Progenitor cell of endocrine pancreas (in vitro differentiated cells): ENCODE data around the gene CUX1. TPM values are rescaled to one million over a fixed set of nuclear protein-coding genes. Genes with fewer than 3 reads are reported as not detected.
A peak's percentile ranks its signal among the peaks of the same experiment; 100 is the strongest.

ENCODE experiments used
- DNase-seq: peaks from one replicate; pipeline ENCODE4 v3.0.0; 2021; ENCODE audit warnings: low spot score; ENCODE audit not compliant: unreplicated experiment
- H3K27ac Mint-ChIP-seq: 2 replicates; pipeline ENCODE4 v1.8.0; 2021; ENCODE audit warnings: mild to moderate bottlenecking, moderate library complexity, mixed read lengths
- H3K27me3 Mint-ChIP-seq: 2 replicates; pipeline ENCODE4 v1.8.0; 2021; ENCODE audit warnings: mixed read lengths
- H3K36me3 Mint-ChIP-seq: 2 replicates; pipeline ENCODE4 v1.8.0; 2022; ENCODE audit warnings: mixed read lengths; ENCODE audit not compliant: insufficient read depth
- H3K4me1 Mint-ChIP-seq: 2 replicates; pipeline ENCODE4 v1.8.0; 2021; ENCODE audit warnings: low read depth, mixed read lengths
- H3K4me3 Mint-ChIP-seq: 2 replicates; pipeline ENCODE4 v1.8.0; 2021; ENCODE audit warnings: low read depth, mild to moderate bottlenecking, moderate library complexity, mixed read lengths
- H3K9me3 Mint-ChIP-seq: 2 replicates; pipeline ENCODE4 v1.8.0; 2021; ENCODE audit warnings: low read depth, mixed read lengths
- total RNA-seq: library from RNA; stranded (reverse); gene quantifications from 2 replicates; pipeline ENCODE4 v1.2.1, GENCODE V29; 2021
- TF ChIP-seq, protein P1 (sequence below): fragments of 200-600 bp; sonication (generic); IDR thresholded peaks from one replicate; pipeline ENCODE4 v1.5.0; 2021; ENCODE audit warnings: antibody characterized with exemption, mild to moderate bottlenecking; ENCODE audit not compliant: unreplicated experiment

CUX1 gene
- total RNA-seq, 1 donor from 2014 or later: 103 TPM

DNA sequence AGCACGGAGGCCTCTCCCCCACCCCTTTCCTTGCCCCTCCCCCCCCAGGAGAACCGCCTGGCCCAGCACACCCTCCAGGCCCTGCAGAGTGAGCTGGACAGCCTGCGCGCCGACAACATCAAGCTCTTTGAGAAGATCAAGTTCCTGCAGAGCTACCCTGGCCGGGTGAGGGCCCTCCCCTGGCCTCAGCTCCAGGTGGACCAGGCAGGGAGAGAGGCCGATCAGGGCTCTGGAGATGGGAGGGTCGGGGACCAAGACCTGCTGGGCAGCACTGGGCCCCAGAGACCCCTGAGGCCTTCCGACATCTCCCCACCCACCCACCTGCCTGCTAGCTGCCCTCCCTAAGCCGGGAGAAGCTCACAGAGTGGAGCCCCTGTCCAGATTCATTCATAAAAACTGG, 460.5 kb downstream of the CUX1 start:
- Mint-ChIP-seq H3K9me3 (no peaks in the 10 kb centered on the region), H3K27me3 (no peaks in the 10 kb centered on the region), H3K27ac (no peak overlapping the region), H3K36me3 (no peaks in the 10 kb centered on the region), H3K4me3 (no peak overlapping the region), H3K4me1 (peaks cover 2% of the 10 kb centered on the region)
- TF ChIP-seq, protein P1, sequence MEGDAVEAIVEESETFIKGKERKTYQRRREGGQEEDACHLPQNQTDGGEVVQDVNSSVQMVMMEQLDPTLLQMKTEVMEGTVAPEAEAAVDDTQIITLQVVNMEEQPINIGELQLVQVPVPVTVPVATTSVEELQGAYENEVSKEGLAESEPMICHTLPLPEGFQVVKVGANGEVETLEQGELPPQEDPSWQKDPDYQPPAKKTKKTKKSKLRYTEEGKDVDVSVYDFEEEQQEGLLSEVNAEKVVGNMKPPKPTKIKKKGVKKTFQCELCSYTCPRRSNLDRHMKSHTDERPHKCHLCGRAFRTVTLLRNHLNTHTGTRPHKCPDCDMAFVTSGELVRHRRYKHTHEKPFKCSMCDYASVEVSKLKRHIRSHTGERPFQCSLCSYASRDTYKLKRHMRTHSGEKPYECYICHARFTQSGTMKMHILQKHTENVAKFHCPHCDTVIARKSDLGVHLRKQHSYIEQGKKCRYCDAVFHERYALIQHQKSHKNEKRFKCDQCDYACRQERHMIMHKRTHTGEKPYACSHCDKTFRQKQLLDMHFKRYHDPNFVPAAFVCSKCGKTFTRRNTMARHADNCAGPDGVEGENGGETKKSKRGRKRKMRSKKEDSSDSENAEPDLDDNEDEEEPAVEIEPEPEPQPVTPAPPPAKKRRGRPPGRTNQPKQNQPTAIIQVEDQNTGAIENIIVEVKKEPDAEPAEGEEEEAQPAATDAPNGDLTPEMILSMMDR: no peak
- DNase-seq: no peak

DNA sequence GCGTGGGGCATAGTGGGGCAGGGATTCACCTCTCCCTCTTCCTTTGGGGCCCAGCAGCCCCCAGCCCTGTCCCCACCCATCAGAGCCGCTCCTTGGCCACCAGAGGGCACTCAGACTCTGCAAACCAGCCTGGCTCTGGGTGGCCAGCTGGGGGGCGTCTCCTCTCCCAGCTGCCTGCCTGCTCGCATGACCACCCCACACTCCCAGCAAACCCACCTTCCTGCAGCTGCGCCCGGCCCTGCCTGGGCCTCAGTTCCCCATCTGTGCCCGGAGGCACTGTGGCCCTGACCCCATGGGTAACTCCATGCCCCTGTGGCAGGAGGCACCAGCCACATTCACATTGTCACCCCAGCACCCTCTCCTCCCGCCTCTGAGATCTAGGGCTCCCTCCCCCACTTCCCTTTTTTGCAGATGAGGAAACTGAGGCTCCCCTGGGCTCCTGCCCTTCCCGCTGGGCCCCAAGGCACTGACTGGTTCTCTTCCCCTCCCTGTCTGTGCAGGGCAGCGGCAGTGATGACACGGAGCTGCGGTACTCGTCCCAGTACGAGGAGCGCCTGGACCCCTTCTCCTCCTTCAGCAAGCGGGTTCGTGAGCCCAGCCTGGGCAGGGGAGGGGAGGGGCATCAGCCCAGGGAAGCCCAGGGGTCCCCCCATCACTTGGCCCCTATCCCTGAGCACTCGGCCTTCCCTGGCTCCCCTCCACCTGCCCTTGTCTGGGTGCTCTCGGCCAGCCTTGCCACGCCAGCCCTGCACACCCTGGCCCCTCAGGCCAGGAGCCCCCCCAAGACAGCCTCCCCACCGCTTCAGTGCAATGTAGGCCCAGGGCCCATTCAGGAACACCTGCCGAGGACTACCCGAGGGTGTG, 462.3 kb downstream of the CUX1 start:
- no peaks in the 10 kb centered on the region for H3K9me3 Mint-ChIP-seq
- peaks cover 2% of the 10 kb centered on the region for H3K4me1 Mint-ChIP-seq
- H3K27ac Mint-ChIP-seq: peak overlapping the region; percentile 24
- H3K27me3 Mint-ChIP-seq: no peaks in the 10 kb centered on the region
- TF ChIP-seq, protein P1: peak; percentile 90
- no peaks in the 10 kb centered on the region for H3K36me3 Mint-ChIP-seq
- H3K4me3 Mint-ChIP-seq: no peak overlapping the region
- DNase-seq: peak; percentile 64

DNA sequence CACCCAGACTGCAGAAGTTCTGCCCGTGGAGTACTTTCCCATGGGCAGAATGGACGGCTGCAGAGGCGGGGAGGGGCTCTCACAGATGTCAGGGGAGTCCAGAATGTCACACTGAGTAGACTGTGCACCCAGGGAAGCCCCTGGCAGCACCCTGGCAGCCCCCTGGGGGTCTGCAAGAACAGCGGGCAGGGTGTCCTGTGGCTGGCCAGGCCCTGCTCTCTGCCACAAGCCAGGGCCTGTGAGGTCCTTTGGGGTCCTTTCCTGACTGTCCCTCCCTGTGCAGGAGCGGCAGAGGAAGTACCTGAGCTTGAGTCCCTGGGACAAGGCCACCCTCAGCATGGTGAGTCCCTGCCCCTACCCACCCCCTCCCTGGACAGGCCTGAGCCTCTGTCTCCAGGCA, 463.1 kb downstream of the CUX1 start:
- H3K27me3 Mint-ChIP-seq: peaks cover 5% of the 10 kb centered on the region
- H3K4me3 Mint-ChIP-seq: no peak overlapping the region
- no peak overlapping the region for H3K27ac Mint-ChIP-seq
- TF ChIP-seq, protein P1: no peak
- no peaks in the 10 kb centered on the region for H3K9me3 Mint-ChIP-seq
- DNase-seq: no peak
- no peaks in the 10 kb centered on the region for H3K36me3 Mint-ChIP-seq
- peaks cover 4% of the 10 kb centered on the region for H3K4me1 Mint-ChIP-seq

DNA sequence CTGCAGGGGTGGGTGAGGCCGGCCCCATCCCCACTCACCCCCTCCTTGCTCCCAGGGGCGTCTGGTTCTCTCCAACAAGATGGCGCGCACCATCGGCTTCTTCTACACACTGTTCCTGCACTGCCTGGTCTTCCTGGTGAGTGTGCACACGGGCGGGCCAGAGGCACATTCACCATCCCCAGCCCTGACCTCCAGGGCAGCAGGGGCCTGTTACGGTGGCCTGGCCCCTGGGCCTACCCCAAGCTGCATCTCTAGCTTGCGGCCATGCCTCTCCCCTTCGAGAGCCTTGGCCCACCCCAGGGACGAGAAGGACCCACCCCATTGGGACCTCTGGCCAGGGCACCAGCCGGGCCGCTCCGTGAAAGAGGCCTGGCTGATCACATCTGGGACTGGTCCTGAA, 464.4 kb downstream of the CUX1 start:
- no peak overlapping the region for H3K4me3 Mint-ChIP-seq
- H3K27ac Mint-ChIP-seq: no peak overlapping the region
- H3K9me3 Mint-ChIP-seq: no peaks in the 10 kb centered on the region
- DNase-seq: no peak
- TF ChIP-seq, protein P1: no peak
- peaks cover 4% of the 10 kb centered on the region for H3K4me1 Mint-ChIP-seq
- peaks cover 5% of the 10 kb centered on the region for H3K27me3 Mint-ChIP-seq
- no peaks in the 10 kb centered on the region for H3K36me3 Mint-ChIP-seq

DNA sequence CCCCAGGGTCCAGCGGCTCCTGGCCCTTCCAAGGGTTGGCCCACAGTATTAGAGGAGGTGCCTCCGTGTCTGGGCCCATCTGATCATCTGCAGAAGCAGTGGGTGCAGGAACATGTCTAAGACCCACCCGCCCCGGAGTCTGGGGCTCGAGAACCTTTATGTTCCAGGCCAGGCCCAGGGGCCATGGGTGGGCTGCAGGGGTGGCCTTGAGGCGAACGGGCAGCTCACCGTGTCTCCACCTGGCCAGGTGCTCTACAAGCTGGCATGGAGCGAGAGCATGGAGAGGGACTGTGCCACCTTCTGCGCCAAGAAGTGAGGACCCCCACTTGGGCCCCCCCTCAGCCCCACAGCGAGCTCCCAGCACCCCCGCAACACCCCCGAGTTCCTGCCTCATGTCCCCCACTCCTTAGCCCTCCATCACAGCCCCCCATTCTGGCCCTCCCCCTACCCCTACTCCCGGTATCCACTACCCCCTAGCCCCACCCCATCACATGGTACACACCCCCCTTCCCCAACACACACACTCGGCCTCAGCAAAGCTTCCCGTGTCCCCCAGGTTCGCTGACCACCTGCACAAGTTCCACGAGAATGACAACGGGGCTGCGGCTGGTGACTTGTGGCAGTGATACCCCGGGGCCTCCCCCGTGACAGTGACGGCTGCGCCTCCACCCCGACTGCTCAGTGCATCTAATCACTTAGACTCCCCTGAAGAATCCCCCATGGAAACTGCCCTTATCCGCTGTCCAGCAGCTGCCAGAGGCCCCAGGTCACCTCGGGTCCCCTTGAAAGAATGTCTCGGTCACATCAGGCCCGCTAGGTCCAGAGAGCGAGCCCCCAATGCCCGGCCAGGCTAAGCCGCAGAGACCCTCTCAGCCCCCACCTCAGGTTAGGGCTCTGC, 465.3 kb downstream of the CUX1 start:
- TF ChIP-seq, protein P1: no peak
- no peaks in the 10 kb centered on the region for H3K9me3 Mint-ChIP-seq
- H3K36me3 Mint-ChIP-seq: no peaks in the 10 kb centered on the region
- no peak for DNase-seq
- no peak overlapping the region for H3K4me3 Mint-ChIP-seq
- H3K27ac Mint-ChIP-seq: peak overlapping the region; percentile 24
- H3K27me3 Mint-ChIP-seq: peaks cover 5% of the 10 kb centered on the region
- H3K4me1 Mint-ChIP-seq: peaks cover 4% of the 10 kb centered on the region
